HCT116 (cell line): ENCODE measurements around the gene TBC1D2B.
"Not testable (repeated sequence)": the region's sequence is repeated elsewhere in the genome, so short reads cannot be mapped to it uniquely, and the experiment has no call there.

Source experiments
- CEBPB ChIP-seq: IDR thresholded peaks from 2 replicates; pipeline ENCODE4 v1.6.1; 2012; ENCODE audit warnings: low read depth
- EGR1 ChIP-seq: IDR thresholded peaks from 2 replicates; pipeline ENCODE4 v1.6.1; 2012; ENCODE audit warnings: low read depth
- EZH2 ChIP-seq: fragments of 200-600 bp; sonication (generic); IDR thresholded peaks from 2 replicates; pipeline ENCODE4 v1.6.1; 2017; ENCODE audit warnings: antibody characterized with exemption, mixed run types
- EZH2phosphoT487 ChIP-seq: fragments of 200-600 bp; IDR thresholded peaks from 2 replicates; pipeline ENCODE4 v1.6.1; 2018; ENCODE audit warnings: antibody characterized with exemption, borderline replicate concordance
- MAX ChIP-seq: IDR thresholded peaks from 2 replicates; pipeline ENCODE4 v1.6.1; 2012
- POLR2A ChIP-seq: IDR thresholded peaks from 2 replicates; pipeline ENCODE4 v1.7.0; 2011; ENCODE audit warnings: borderline replicate concordance; ENCODE audit not compliant: insufficient read depth, insufficient read length; ENCODE audit errors: extremely low read depth
- POLR2AphosphoS5 ChIP-seq: IDR thresholded peaks from 2 replicates; pipeline ENCODE4 v1.6.1; 2011; ENCODE audit warnings: mild to moderate bottlenecking, low read depth, low read length, moderate library complexity
- RAD21 ChIP-seq: IDR thresholded peaks from 2 replicates; pipeline ENCODE4 v1.6.1; 2012; ENCODE audit warnings: low read depth, mild to moderate bottlenecking
- TCF7L2 ChIP-seq: IDR thresholded peaks from 2 replicates; pipeline ENCODE4 v1.7.0; 2011; ENCODE audit warnings: borderline replicate concordance, inconsistent platforms; ENCODE audit not compliant: insufficient read depth, insufficient read length; ENCODE audit errors: extremely low read depth
- TF ChIP-seq, protein P1 (sequence below): IDR thresholded peaks from 2 replicates; pipeline ENCODE4 v1.6.1; 2011; ENCODE audit warnings: mild to moderate bottlenecking, low read length, moderate library complexity; ENCODE audit not compliant: insufficient replicate concordance; ENCODE audit errors: extremely low read depth
- TF ChIP-seq, protein P2 (sequence below), 3 experiments: fragments of 200-600 bp in 1 of 3; sonication (generic) in 1 of 3; IDR thresholded peaks in 2 of 3; conservative IDR thresholded peaks in 1 of 3; 2 replicates each; pipeline ENCODE4 v1.5.1; 2012 to 2017; ENCODE audit warnings: low read depth in 2 of 3, low read length in 2 of 3, antibody characterized with exemption in 1 of 3, borderline replicate concordance in 1 of 3, control low read depth in 1 of 3, mild to moderate bottlenecking in 1 of 3, mixed read lengths in 1 of 3, mixed run types in 1 of 3, moderate library complexity in 1 of 3; ENCODE audit not compliant: insufficient read depth in 1 of 3
- TF ChIP-seq, protein P3 (sequence below): IDR thresholded peaks from 2 replicates; pipeline ENCODE4 v1.6.1; 2012; ENCODE audit warnings: low read depth

- not testable (repeated sequence) for TF ChIP-seq POLR2AphosphoS5, RAD21, EZH2phosphoT487, MAX, POLR2A, EZH2, TCF7L2, EGR1, CEBPB
- TF ChIP-seq, protein P1, sequence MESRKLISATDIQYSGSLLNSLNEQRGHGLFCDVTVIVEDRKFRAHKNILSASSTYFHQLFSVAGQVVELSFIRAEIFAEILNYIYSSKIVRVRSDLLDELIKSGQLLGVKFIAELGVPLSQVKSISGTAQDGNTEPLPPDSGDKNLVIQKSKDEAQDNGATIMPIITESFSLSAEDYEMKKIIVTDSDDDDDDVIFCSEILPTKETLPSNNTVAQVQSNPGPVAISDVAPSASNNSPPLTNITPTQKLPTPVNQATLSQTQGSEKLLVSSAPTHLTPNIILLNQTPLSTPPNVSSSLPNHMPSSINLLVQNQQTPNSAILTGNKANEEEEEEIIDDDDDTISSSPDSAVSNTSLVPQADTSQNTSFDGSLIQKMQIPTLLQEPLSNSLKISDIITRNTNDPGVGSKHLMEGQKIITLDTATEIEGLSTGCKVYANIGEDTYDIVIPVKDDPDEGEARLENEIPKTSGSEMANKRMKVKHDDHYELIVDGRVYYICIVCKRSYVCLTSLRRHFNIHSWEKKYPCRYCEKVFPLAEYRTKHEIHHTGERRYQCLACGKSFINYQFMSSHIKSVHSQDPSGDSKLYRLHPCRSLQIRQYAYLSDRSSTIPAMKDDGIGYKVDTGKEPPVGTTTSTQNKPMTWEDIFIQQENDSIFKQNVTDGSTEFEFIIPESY = not testable (repeated sequence)
- TF ChIP-seq, protein P2, sequence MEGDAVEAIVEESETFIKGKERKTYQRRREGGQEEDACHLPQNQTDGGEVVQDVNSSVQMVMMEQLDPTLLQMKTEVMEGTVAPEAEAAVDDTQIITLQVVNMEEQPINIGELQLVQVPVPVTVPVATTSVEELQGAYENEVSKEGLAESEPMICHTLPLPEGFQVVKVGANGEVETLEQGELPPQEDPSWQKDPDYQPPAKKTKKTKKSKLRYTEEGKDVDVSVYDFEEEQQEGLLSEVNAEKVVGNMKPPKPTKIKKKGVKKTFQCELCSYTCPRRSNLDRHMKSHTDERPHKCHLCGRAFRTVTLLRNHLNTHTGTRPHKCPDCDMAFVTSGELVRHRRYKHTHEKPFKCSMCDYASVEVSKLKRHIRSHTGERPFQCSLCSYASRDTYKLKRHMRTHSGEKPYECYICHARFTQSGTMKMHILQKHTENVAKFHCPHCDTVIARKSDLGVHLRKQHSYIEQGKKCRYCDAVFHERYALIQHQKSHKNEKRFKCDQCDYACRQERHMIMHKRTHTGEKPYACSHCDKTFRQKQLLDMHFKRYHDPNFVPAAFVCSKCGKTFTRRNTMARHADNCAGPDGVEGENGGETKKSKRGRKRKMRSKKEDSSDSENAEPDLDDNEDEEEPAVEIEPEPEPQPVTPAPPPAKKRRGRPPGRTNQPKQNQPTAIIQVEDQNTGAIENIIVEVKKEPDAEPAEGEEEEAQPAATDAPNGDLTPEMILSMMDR (IDR thresholded peaks at IDR 0.05 in 2 of 3, conservative IDR thresholded peaks at IDR 0.05 in 1 of 3; ENCODE audit: borderline replicate concordance in 1 of 3, insufficient read depth in 1 of 3, low read depth in 2 of 3, low read length in 2 of 3) = not testable (repeated sequence)
- TF ChIP-seq, protein P3, sequence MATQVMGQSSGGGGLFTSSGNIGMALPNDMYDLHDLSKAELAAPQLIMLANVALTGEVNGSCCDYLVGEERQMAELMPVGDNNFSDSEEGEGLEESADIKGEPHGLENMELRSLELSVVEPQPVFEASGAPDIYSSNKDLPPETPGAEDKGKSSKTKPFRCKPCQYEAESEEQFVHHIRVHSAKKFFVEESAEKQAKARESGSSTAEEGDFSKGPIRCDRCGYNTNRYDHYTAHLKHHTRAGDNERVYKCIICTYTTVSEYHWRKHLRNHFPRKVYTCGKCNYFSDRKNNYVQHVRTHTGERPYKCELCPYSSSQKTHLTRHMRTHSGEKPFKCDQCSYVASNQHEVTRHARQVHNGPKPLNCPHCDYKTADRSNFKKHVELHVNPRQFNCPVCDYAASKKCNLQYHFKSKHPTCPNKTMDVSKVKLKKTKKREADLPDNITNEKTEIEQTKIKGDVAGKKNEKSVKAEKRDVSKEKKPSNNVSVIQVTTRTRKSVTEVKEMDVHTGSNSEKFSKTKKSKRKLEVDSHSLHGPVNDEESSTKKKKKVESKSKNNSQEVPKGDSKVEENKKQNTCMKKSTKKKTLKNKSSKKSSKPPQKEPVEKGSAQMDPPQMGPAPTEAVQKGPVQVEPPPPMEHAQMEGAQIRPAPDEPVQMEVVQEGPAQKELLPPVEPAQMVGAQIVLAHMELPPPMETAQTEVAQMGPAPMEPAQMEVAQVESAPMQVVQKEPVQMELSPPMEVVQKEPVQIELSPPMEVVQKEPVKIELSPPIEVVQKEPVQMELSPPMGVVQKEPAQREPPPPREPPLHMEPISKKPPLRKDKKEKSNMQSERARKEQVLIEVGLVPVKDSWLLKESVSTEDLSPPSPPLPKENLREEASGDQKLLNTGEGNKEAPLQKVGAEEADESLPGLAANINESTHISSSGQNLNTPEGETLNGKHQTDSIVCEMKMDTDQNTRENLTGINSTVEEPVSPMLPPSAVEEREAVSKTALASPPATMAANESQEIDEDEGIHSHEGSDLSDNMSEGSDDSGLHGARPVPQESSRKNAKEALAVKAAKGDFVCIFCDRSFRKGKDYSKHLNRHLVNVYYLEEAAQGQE = not testable (repeated sequence)
Observed at GRCh38 chr15:77951105-77951786, 126.3 kb downstream of the TBC1D2B start.
